K562 treated with DMSO at 1 percent for 12 hours (cell line): ENCODE data around the gene CD247. TPM values are rescaled to one million over a fixed set of nuclear protein-coding genes. Genes with fewer than 3 reads are reported as not detected.

Experiments used
- total RNA-seq: library from RNA; unstranded; fragments of 300-600 nt; gene quantifications from 2 replicates; pipeline ENCODE4 v1.2.3, GENCODE V29; 2022; ENCODE audit not compliant: insufficient read depth

Gene CD247
- total RNA-seq, result 0.89 TPM in 1 of 2 replicates, not detected in the other

GRCh38 chr1:167518331-167518700, at the start of gene CD247:
CD247 (minus strand) TSS chr1:167518529; CDS start chr1:167518465, 64 bp downstream.

DNA sequence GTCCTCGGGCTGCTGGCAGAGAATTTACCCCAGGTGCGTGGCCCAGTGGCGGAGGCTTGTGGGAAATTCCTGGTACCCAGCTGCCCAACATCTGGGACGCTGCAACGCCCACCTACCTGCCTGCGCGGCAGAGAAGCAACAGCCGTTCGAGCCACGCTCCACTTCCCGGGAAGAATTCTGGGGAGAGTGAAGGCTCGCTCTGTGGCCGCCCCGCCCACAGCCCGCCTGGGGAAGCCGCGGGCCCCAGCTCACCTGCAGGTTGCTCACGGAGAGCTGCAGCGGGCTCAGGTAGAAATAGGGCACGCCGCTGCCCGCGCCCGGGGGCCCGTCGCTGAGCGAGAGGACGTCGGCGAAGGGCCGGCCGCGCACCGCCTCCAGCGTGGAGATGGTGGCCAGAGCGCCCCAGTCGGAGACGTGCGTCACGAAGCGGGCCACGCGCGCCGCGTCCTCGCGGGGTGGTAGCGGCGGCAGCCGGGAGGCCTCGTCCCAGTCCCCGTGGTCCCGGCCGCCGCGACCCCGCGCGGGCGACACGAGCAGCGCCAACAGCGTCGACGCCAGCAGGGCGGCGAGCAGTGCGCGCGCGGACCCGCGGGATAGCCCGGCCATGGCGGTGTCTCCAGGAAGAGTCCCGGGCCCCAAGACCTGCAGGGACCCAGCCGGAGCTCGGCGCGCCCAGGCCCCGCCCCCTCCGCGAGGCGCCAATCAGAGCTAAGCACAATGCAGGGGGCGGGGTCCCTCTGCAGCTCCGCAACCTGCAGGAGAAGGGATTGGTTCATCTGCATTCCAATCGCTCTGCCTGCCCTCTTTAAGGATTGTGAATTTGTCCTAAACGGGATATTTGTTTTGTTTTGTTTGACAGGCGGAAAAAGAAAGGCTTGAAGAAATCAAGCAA, 35.1 kb upstream of the CD247 start, which contains the start of gene CREG1:
CREG1 (minus strand) TSS at position 627 of the 892 bp plus-strand sequence.

Other genes with a start within 250 kb of the CD247 start
- gene CREG1, start 35.2 kb upstream of the CD247 start, total RNA-seq, result 301 and 540 TPM in 2 replicates
- gene RCSD1, start 111.7 kb upstream of the CD247 start, total RNA-seq, result 20.1 and 43.9 TPM in 2 replicates
- gene MPZL1, start 203.5 kb upstream of the CD247 start, total RNA-seq, result 20.5 and 52.6 TPM in 2 replicates